IMR-90 (cell line): ENCODE data around the gene PTPN11.

Experiments
- BHLHE40 ChIP-seq: fragments of 150-350 bp; IDR thresholded peaks from 2 replicates; pipeline ENCODE4 v1.6.1; 2016; ENCODE audit warnings: mild to moderate bottlenecking, low read depth, low read length
- CEBPB ChIP-seq: IDR thresholded peaks from 2 replicates; pipeline ENCODE4 v1.6.1; 2012; ENCODE audit warnings: low read depth, low read length, improper control_type of control experiment
- CHD1 ChIP-seq: IDR thresholded peaks from 2 replicates; pipeline ENCODE4 v1.6.1; 2012; ENCODE audit warnings: low read depth, low read length, improper control_type of control experiment
- ELK1 ChIP-seq: fragments of 150-350 bp; IDR thresholded peaks from 2 replicates; pipeline ENCODE4 v1.6.1; 2016; ENCODE audit warnings: low read depth, mild to moderate bottlenecking, low read length, moderate library complexity, borderline replicate concordance
- MAFK ChIP-seq: IDR thresholded peaks from 2 replicates; pipeline ENCODE4 v1.6.1; 2012; ENCODE audit warnings: low read depth, low read length, improper control_type of control experiment
- POLR2A ChIP-seq: IDR thresholded peaks from 2 replicates; pipeline ENCODE4 v1.6.1; 2012; ENCODE audit warnings: mild to moderate bottlenecking, low read depth, low read length
- RAD21 ChIP-seq: IDR thresholded peaks from 2 replicates; pipeline ENCODE4 v1.6.1; 2012; ENCODE audit warnings: low read length, improper control_type of control experiment
- RCOR1 ChIP-seq: IDR thresholded peaks from 2 replicates; pipeline ENCODE4 v1.6.1; 2012; ENCODE audit warnings: mild to moderate bottlenecking, low read length, improper control_type of control experiment; ENCODE audit not compliant: insufficient replicate concordance
- RFX5 ChIP-seq: IDR thresholded peaks from 2 replicates; pipeline ENCODE4 v1.8.0; 2012; ENCODE audit warnings: low read depth, mild to moderate bottlenecking, low read length, moderate library complexity
- SMC3 ChIP-seq: fragments of 150-350 bp; IDR thresholded peaks from 2 replicates; pipeline ENCODE4 v1.6.1; 2016; ENCODE audit warnings: low read depth, mild to moderate bottlenecking, antibody characterized with exemption, low read length, moderate library complexity
- TF ChIP-seq, protein P1 (sequence below): conservative IDR thresholded peaks from 2 replicates; pipeline ENCODE4 v1.5.1; 2012; ENCODE audit warnings: mild to moderate bottlenecking, low read depth, low read length, improper control_type of control experiment
- TF ChIP-seq, protein P2 (sequence below): fragments of 150-350 bp; IDR thresholded peaks from 2 replicates; pipeline ENCODE4 v1.6.1; 2017; ENCODE audit warnings: mild to moderate bottlenecking, antibody characterized with exemption, low read length, low read depth

DNA sequence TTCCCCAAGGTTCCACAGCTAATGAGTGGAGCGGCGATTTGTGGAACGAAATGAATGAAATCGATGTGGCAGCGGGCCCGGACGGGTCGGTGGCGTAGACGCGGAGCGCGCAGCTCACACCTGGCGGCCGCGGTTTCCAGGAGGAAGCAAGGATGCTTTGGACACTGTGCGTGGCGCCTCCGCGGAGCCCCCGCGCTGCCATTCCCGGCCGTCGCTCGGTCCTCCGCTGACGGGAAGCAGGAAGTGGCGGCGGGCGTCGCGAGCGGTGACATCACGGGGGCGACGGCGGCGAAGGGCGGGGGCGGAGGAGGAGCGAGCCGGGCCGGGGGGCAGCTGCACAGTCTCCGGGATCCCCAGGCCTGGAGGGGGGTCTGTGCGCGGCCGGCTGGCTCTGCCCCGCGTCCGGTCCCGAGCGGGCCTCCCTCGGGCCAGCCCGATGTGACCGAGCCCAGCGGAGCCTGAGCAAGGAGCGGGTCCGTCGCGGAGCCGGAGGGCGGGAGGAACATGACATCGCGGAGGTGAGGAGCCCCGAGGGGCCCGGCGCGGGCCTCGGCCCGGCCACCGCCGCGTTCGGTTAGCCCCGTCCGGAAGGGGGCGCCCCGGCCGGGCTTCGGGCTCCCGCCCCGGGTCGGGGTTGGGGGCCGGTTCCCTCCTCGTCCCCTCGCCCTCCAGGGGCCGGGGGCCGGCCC, at the start of gene PTPN11:
- TF ChIP-seq, protein P1, sequence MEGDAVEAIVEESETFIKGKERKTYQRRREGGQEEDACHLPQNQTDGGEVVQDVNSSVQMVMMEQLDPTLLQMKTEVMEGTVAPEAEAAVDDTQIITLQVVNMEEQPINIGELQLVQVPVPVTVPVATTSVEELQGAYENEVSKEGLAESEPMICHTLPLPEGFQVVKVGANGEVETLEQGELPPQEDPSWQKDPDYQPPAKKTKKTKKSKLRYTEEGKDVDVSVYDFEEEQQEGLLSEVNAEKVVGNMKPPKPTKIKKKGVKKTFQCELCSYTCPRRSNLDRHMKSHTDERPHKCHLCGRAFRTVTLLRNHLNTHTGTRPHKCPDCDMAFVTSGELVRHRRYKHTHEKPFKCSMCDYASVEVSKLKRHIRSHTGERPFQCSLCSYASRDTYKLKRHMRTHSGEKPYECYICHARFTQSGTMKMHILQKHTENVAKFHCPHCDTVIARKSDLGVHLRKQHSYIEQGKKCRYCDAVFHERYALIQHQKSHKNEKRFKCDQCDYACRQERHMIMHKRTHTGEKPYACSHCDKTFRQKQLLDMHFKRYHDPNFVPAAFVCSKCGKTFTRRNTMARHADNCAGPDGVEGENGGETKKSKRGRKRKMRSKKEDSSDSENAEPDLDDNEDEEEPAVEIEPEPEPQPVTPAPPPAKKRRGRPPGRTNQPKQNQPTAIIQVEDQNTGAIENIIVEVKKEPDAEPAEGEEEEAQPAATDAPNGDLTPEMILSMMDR: peak; percentile 49
- TF ChIP-seq POLR2A: peak; percentile 93
- TF ChIP-seq CEBPB: no peak
- no peak for TF ChIP-seq MAFK
- no peak for TF ChIP-seq RCOR1
- TF ChIP-seq CHD1: 0 out of 2 replicates have a peak, but pooled peaks have one; percentile 25
- TF ChIP-seq, protein P2, sequence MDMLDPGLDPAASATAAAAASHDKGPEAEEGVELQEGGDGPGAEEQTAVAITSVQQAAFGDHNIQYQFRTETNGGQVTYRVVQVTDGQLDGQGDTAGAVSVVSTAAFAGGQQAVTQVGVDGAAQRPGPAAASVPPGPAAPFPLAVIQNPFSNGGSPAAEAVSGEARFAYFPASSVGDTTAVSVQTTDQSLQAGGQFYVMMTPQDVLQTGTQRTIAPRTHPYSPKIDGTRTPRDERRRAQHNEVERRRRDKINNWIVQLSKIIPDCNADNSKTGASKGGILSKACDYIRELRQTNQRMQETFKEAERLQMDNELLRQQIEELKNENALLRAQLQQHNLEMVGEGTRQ: 0 out of 2 replicates have a peak, but pooled peaks have one; percentile 24
- no peak for TF ChIP-seq RAD21
- no peak for TF ChIP-seq RFX5
- no peak for TF ChIP-seq ELK1
- TF ChIP-seq BHLHE40: no peak
- no peak for TF ChIP-seq SMC3
